MCF 10A (cell line): Measurements from ENCODE around the gene CHADL. TPM values are rescaled to one million over a fixed set of nuclear protein-coding genes. Genes with fewer than 3 reads are reported as not detected.

Experiments
- BruUV-seq: library from RNA; stranded (reverse); fragments of 400-500 nt; replicated peaks from 2 replicates; lab custom pipeline; 2021; lab: Mats Ljungman, UMichigan
- CTCF ChIA-PET: fragments of 300-600 bp; sonication (Branson Sonifier 250); formaldehyde crosslinking; extraction: SDS; loops from one replicate; lab custom pipeline; 2021; ENCODE audit warnings: antibody characterized with exemption, inconsistent platforms; lab: Yijun Ruan, JAX
- POLR2A ChIA-PET: fragments of 300-600, 350-650 bp; sonication (Branson Sonifier 250); formaldehyde crosslinking; extraction: SDS; loops from one replicate; lab custom pipeline; 2020; ENCODE audit warnings: antibody characterized with exemption, inconsistent platforms; lab: Yijun Ruan, JAX
- DNase-seq: peaks from one replicate; pipeline ENCODE4 v3.0.0-alpha.2; 2018; ENCODE audit not compliant: unreplicated experiment
- H3K27ac Mint-ChIP-seq: one replicate; pipeline ENCODE4 v1.8.0; 2022; ENCODE audit warnings: mild to moderate bottlenecking, low read depth, mixed read lengths; ENCODE audit not compliant: unreplicated experiment
- H3K27me3 Mint-ChIP-seq: one replicate; pipeline ENCODE4 v1.8.0; 2022; ENCODE audit warnings: mixed read lengths; ENCODE audit not compliant: insufficient read depth, unreplicated experiment
- H3K36me3 Mint-ChIP-seq: one replicate; pipeline ENCODE4 v1.8.0; 2022; ENCODE audit warnings: mild to moderate bottlenecking, moderate library complexity, mixed read lengths; ENCODE audit not compliant: insufficient read depth, unreplicated experiment
- H3K4me1 Mint-ChIP-seq: one replicate; pipeline ENCODE4 v1.8.0; 2022; ENCODE audit warnings: mixed read lengths; ENCODE audit not compliant: insufficient read depth, unreplicated experiment
- H3K4me3 Mint-ChIP-seq: one replicate; pipeline ENCODE4 v1.8.0; 2022; ENCODE audit warnings: mild to moderate bottlenecking, moderate library complexity, mixed read lengths; ENCODE audit not compliant: unreplicated experiment
- H3K9me3 Mint-ChIP-seq: one replicate; pipeline ENCODE4 v1.8.0; 2022; ENCODE audit warnings: mixed read lengths; ENCODE audit not compliant: unreplicated experiment
- intact Hi-C: fragments of 100-400 bp; cut with micrococcal nuclease; formaldehyde crosslinking; loops from 2 replicates; pipeline ENCODE4 v1.14.1; 2022
- total RNA-seq: library from RNA; stranded (reverse); gene quantifications from 2 replicates; pipeline ENCODE4 v1.2.3, GENCODE V29; 2022
- TF ChIP-seq, protein P1 (sequence below): fragments of 200-600 bp; IDR thresholded peaks from one replicate; pipeline ENCODE4 v1.8.0; 2022; ENCODE audit warnings: antibody characterized with exemption, mild to moderate bottlenecking; ENCODE audit not compliant: unreplicated experiment

Gene CHADL
- total RNA-seq, 1 experiment from 2014 or later = 0.51 TPM

DNA sequence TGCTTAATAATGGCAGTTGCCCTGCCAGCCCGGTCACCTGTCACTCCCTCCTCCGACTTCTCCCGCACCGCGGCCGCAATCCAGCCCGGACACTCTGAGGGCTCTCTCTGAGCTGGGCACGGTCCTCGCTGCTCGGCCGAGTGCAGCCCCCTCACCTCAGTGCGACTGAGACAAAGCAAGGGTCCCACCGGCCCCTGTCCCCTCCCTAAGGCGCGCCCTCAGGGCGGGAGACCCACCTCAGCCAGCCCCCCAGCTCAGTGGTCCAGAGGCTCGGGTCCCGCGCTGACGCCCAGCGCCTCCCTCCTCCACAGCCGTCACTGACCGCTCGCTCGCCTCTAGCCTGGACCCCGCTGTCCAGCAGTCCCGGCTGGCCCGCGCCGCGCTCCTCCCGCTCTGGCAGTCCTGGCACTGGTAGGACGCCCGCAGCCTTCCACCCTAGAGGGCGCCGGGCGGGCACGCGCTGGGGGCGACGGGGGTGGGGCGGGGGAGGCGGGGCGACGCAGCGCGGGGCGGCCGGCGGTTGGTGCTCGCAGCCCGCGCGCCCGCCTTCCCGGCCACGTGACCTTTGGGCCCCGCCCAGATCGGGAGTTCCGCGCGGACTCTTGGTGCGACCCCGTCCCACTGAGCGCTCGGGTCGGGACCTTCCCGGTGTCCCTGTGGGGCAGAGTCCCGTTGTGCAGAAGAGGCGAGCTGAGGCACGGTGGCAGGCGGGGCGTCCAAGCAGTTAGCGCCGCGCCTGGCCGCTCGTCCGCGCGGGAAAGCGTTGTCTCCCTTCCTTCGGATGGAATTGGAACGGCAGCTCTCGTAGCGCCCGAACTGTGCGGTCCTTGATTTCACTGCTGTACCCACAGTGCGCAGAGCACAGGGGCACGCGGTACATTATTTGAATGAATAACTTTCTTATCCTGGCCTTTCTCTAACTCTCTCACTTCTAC, 43.4 kb downstream of the CHADL start:
- H3K4me1 Mint-ChIP-seq = peaks cover 17% of the 10 kb centered on the region
- CTCF ChIA-PET = interaction anchor here (0.6 to 2.4 kb wide), 4 partner anchors 51 to 1820 kb away, joined by 3 to 7 read pairs (median 4); no protein-coding TSS in a partner anchor
- intact Hi-C loops = loop anchor here (10.0 kb wide), 1 partner anchor 103 kb away; the partner anchor contains the start of gene EP300
- peak overlapping the region; percentile 74 for H3K4me3 Mint-ChIP-seq
- POLR2A ChIA-PET = interaction anchor here (0.7 to 12.6 kb wide), 8 partner anchors 20 to 341 kb away, joined by 3 to 200 read pairs (median 4); partner anchors contain the start of genes EP300, RBX1, ST13 and TEF
- BruUV-seq = no TSS peak
- TF ChIP-seq, protein P1, sequence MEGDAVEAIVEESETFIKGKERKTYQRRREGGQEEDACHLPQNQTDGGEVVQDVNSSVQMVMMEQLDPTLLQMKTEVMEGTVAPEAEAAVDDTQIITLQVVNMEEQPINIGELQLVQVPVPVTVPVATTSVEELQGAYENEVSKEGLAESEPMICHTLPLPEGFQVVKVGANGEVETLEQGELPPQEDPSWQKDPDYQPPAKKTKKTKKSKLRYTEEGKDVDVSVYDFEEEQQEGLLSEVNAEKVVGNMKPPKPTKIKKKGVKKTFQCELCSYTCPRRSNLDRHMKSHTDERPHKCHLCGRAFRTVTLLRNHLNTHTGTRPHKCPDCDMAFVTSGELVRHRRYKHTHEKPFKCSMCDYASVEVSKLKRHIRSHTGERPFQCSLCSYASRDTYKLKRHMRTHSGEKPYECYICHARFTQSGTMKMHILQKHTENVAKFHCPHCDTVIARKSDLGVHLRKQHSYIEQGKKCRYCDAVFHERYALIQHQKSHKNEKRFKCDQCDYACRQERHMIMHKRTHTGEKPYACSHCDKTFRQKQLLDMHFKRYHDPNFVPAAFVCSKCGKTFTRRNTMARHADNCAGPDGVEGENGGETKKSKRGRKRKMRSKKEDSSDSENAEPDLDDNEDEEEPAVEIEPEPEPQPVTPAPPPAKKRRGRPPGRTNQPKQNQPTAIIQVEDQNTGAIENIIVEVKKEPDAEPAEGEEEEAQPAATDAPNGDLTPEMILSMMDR = no peak
- H3K9me3 Mint-ChIP-seq = no peaks in the 10 kb centered on the region
- peaks cover 13% of the 10 kb centered on the region for H3K36me3 Mint-ChIP-seq
- peak; percentile 74 for DNase-seq
- peak overlapping the region; percentile 17 for H3K27ac Mint-ChIP-seq
- H3K27me3 Mint-ChIP-seq = no peaks in the 10 kb centered on the region

- POLR2A ChIA-PET = interaction anchor here (0.6 to 12.6 kb wide), 4 partner anchors 13 to 462 kb away, joined by 4 to 200 read pairs (median 6); partner anchors contain the start of gene EP300
- H3K9me3 Mint-ChIP-seq = no peaks in the 10 kb centered on the region
- no peak overlapping the region for H3K27ac Mint-ChIP-seq
- peaks cover 13% of the 10 kb centered on the region for H3K36me3 Mint-ChIP-seq
- intact Hi-C loops = loop anchor here (10.0 kb wide), 1 partner anchor 99 kb away; the partner anchor contains the start of gene EP300
- no peaks in the 10 kb centered on the region for H3K27me3 Mint-ChIP-seq
- peaks cover 17% of the 10 kb centered on the region for H3K4me1 Mint-ChIP-seq
- H3K4me3 Mint-ChIP-seq = no peak overlapping the region
- TF ChIP-seq, protein P1 = no peak
- no peak for DNase-seq
- CTCF ChIA-PET = interaction anchor here (0.8 to 1.2 kb wide), 2 partner anchors 44 to 271 kb away, joined by 3 to 4 read pairs; no protein-coding TSS in a partner anchor
- BruUV-seq = no TSS peak
Observed at GRCh38 chr22:41193829-41194228, 46.9 kb downstream of the CHADL start.

DNA sequence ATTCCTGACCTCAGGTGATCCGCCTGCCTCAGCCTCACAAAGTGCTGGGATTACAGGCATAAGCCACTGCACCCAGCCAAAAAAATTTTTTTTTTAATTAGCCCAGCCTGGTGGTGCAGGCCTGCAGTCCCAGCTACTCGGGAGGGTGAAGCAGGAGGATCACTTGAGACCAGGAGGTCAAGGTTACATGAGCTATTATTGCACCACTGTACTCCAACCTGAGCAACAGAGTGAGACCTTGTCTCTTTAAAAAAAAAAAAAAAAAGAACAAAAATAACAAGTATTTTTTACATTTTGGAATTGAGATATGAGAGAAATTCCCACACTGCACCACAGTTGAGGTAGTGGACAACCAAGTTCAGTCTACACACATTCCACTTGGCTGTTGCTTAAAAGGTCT, 49.3 kb downstream of the CHADL start:
- ChIA-PET POLR2A (interaction anchor here (1.1 to 12.6 kb wide), 3 partner anchors 96 to 269 kb away, joined by 4 to 200 read pairs (median 5); partner anchors contain the start of gene EP300), CTCF (interaction anchor here (0.7 to 2.2 kb wide), 3 partner anchors 92 to 270 kb away, joined by 3 to 15 read pairs (median 3); no protein-coding TSS in a partner anchor)
- no TSS peak for BruUV-seq
- H3K4me3 Mint-ChIP-seq = no peak overlapping the region
- intact Hi-C loops = loop anchor here (10.0 kb wide), 1 partner anchor 97 kb away; the partner anchor contains the start of gene EP300
- H3K4me1 Mint-ChIP-seq = peaks cover 7% of the 10 kb centered on the region
- TF ChIP-seq, protein P1 = no peak
- H3K27ac Mint-ChIP-seq = no peak overlapping the region
- no peaks in the 10 kb centered on the region for H3K27me3 Mint-ChIP-seq
- H3K36me3 Mint-ChIP-seq = peaks cover 6% of the 10 kb centered on the region
- no peak for DNase-seq
- H3K9me3 Mint-ChIP-seq = no peaks in the 10 kb centered on the region

GRCh38 chr22:41184679-41185078, 56.1 kb downstream of the CHADL start:
- BruUV-seq = no TSS peak
- ChIA-PET CTCF (no interaction called here), POLR2A (no interaction called here)
- DNase-seq = no peak
- TF ChIP-seq, protein P1 = no peak
- Mint-ChIP-seq H3K36me3 (peaks cover 25% of the 10 kb centered on the region), H3K27ac (no peak overlapping the region), H3K27me3 (no peaks in the 10 kb centered on the region), H3K4me1 (peaks cover 8% of the 10 kb centered on the region), H3K9me3 (no peaks in the 10 kb centered on the region), H3K4me3 (no peak overlapping the region)
- intact Hi-C loops = no loop called here
